ENCODE data around the gene B3GAT3.

B3GAT3 gene

GRCh38 chr11:62580959-62581715, 40.6 kb downstream of the B3GAT3 start:
- DNase-seq (ENCODE audit: extremely low read depth, low read depth), result no peak
- TF ChIP-seq CTCF (IDR thresholded peaks at IDR 0.05; ENCODE audit: low read depth, low read length), result no peak

- TF ChIP-seq CTCF (IDR thresholded peaks at IDR 0.05; ENCODE audit: low read depth, low read length), result no peak
- DNase-seq (ENCODE audit: extremely low read depth, low read depth), result no peak
These were observed 42.5 kb downstream of the B3GAT3 start for GRCh38 chr11:62579252-62579651.

- DNase-seq (ENCODE audit: extremely low read depth, low read depth), result no peak
- no peak for TF ChIP-seq CTCF (IDR thresholded peaks at IDR 0.05; ENCODE audit: low read depth, low read length)
These were observed 43.2 kb downstream of the B3GAT3 start for GRCh38 chr11:62578541-62578940.

GRCh38 chr11:62577046-62577714, 44.6 kb downstream of the B3GAT3 start:
- no peak for TF ChIP-seq CTCF (IDR thresholded peaks at IDR 0.05; ENCODE audit: low read depth, low read length)
- DNase-seq (ENCODE audit: extremely low read depth, low read depth), result no peak

- TF ChIP-seq CTCF (IDR thresholded peaks at IDR 0.05; ENCODE audit: low read depth, low read length), result no peak
- no peak for DNase-seq (ENCODE audit: extremely low read depth, low read depth)
These were observed 45.9 kb downstream of the B3GAT3 start for GRCh38 chr11:62575837-62576236.

GRCh38 chr11:62575156-62575555, 46.6 kb downstream of the B3GAT3 start:
- TF ChIP-seq CTCF (IDR thresholded peaks at IDR 0.05; ENCODE audit: low read depth, low read length), result no peak
- DNase-seq (ENCODE audit: extremely low read depth, low read depth), result no peak

- TF ChIP-seq CTCF (IDR thresholded peaks at IDR 0.05; ENCODE audit: low read depth, low read length), result no peak
- DNase-seq (ENCODE audit: extremely low read depth, low read depth), result no peak
These were observed 47.3 kb downstream of the B3GAT3 start for GRCh38 chr11:62574363-62575071.

Measured in AG09319 (cell line).